Spinal cord (tissue), 10 donors: ENCODE results near the gene CXCL11. TPM values are rescaled to one million over a fixed set of nuclear protein-coding genes. Genes with fewer than 3 reads are reported as not detected.
"Not testable (repeated sequence)": the region's sequence is repeated elsewhere in the genome, so short reads cannot be mapped to it uniquely, and the experiment has no call there.

Experiments
- DNase-seq, 6 donors: peaks; one replicate each; pipeline versions ENCODE4 v3.0.0 to v3.0.0-alpha.2; 2013 to 2015; ENCODE audit warnings: low spot score in 6 of 6, low read depth in 4 of 6
- H3K27ac ChIP-seq: one replicate; pipeline ENCODE4 v1.5.1; 2013; ENCODE audit warnings: low read depth, low read length, control low read depth
- H3K27me3 ChIP-seq: one replicate; pipeline ENCODE4 v1.6.1; 2013; ENCODE audit warnings: low read length; ENCODE audit not compliant: control insufficient read depth, insufficient read depth
- H3K36me3 ChIP-seq: one replicate; pipeline ENCODE4 v1.6.1; 2013; ENCODE audit warnings: low read length; ENCODE audit not compliant: control insufficient read depth, insufficient read depth
- H3K4me1 ChIP-seq: one replicate; pipeline ENCODE4 v1.6.1; 2013; ENCODE audit warnings: low read length; ENCODE audit not compliant: control insufficient read depth, insufficient read depth
- H3K4me3 ChIP-seq: one replicate; pipeline ENCODE4 v1.5.1; 2013; ENCODE audit warnings: low read depth, low read length, control low read depth
- H3K9me3 ChIP-seq: one replicate; pipeline ENCODE4 v1.6.1; 2013; ENCODE audit warnings: low read length; ENCODE audit not compliant: control insufficient read depth, insufficient read depth
- WGBS: methylation state at CpG from one replicate; pipeline ENCODE4 v1.1.5; 2013; ENCODE audit warnings: missing lambda C conversion rate; ENCODE audit not compliant: insufficient coverage; 5-methylcytosine and 5-hydroxymethylcytosine counted together
- polyA plus RNA-seq, 2 donors: library from polyadenylated mRNA; unstranded; fragments of 120-200 nt; gene quantifications; one replicate each; pipeline ENCODE4 v1.2.1, GENCODE V29; 2013; ENCODE audit not compliant: insufficient read length in 2 of 2
- total RNA-seq, 2 donors: library from RNA; depleted of rRNA in 1 of 2; stranded (reverse); fragments of 120-200 nt in 1 of 2; fragments of >200 nt in 1 of 2; gene quantifications; one replicate each; pipeline versions ENCODE4 v1.2.3 to v1.2.4, GENCODE V29; 2013 to 2014
- donor health status: healthy.

CXCL11 gene
- total and polyA plus RNA-seq, 4 donors: 0.69 TPM; not detected in 3

DNA sequence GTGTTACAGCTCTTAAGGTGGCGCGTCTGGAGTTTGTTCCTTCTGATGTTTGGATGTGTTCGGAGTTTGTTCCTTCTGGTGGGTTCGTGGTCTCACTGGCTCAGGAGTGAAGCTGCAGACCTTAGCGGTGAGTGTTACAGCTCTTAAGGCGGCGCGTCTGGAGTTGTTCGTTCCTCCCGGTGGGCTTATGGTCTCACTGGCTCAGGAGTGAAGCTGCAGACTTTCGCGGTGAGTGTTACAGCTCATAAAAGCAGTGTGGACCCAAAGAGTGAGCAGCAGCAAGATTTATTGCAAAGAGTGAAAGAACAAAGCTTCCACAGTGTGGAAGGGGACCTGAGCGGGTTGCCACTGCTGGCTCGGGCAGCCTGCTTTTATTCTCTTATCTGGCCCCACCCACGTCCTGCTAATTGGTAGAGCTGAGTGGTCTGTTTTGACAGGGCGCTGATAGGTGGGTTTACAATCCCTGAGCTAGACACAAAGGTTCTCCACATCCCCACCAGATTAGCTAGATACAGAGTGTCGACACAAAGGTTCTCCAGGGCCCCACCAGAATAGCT lies 14.1 kb upstream of the CXCL11 start:
- 84% methylated on average over 9 of the region's 17 CpGs for WGBS

DNA sequence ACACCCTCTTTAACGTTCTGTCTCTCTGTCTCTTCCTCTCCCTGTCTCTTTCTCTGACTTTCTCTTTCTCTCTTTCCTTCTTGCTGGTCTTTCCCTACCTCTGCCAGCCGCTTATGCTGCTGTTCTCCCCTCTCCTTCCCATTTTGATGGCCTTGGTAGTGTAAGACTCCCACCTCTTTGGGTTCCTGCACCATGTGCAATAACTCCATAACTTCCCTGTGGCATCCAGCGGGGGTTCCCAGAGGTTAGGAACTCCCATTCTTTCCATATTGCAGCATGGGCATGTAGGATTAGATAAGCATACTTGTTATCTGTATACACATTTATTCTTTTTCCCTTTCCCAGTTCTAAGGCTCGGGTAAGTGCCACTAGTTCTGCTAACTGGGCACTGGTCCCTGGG lies 8.8 kb upstream of the CXCL11 start:
- H3K9me3 ChIP-seq, H3K27me3 ChIP-seq, H3K4me3 ChIP-seq, H3K27ac ChIP-seq, DNase-seq, H3K4me1 ChIP-seq, H3K36me3 ChIP-seq: not testable (repeated sequence)
- 96% methylated on average over 2 of the region's 4 CpGs for WGBS

More for the DNA sequence above, 14.1 kb upstream of the CXCL11 start:
- H3K4me1 ChIP-seq, H3K27me3 ChIP-seq, H3K27ac ChIP-seq, H3K4me3 ChIP-seq, H3K36me3 ChIP-seq, DNase-seq, H3K9me3 ChIP-seq: not testable (repeated sequence)

- not testable (repeated sequence) for H3K4me3 ChIP-seq, H3K4me1 ChIP-seq, DNase-seq, H3K9me3 ChIP-seq, H3K27ac ChIP-seq, H3K36me3 ChIP-seq, H3K27me3 ChIP-seq
- 98% methylated on average over 12 of the region's 18 CpGs for WGBS
Observed at GRCh38 chr4:76043306-76043705, 7.4 kb upstream of the CXCL11 start.

- not testable (repeated sequence) for DNase-seq, H3K27me3 ChIP-seq, H3K4me1 ChIP-seq, H3K27ac ChIP-seq, H3K9me3 ChIP-seq, H3K36me3 ChIP-seq, H3K4me3 ChIP-seq
- WGBS: no CpG with 5 or more reads among the region's 18 CpGs
Observed at GRCh38 chr4:76042241-76042998, 6.5 kb upstream of the CXCL11 start.

DNA sequence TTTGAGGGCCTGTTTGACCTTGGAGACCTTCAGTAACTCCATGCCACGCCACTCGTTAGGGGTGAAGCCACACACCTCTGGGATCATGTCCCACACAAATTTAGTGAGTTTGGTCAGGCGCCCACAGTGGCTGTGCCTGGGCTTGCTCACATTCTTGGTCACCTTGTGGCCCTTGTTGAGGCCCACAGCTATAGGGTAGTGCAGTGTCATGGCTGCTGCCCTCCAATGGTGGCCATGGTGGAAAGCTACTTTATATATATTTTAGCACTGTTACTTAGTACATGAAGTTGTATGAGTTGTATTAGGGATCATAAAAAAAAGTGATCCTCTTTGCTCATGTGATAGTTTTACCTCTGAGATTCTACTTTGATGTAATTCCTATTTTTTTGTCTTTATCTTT lies 985 bp upstream of the CXCL11 start:
- Histone ChIP-seq H3K4me1 (no peaks in the 10 kb centered on the region), H3K27me3 (no peaks in the 10 kb centered on the region)
- 91% methylated on average over 3 of the region's 3 CpGs for WGBS

GRCh38 chr4:76035141-76035540 lies 729 bp downstream of the CXCL11 start:
- Histone ChIP-seq H3K4me3 (no peak overlapping the region), H3K36me3 (no peaks in the 10 kb centered on the region), H3K27me3 (no peaks in the 10 kb centered on the region), H3K27ac (no peak overlapping the region), H3K9me3 (no peaks in the 10 kb centered on the region), H3K4me1 (no peaks in the 10 kb centered on the region)
- 20% methylated on average over 1 of the region's 3 CpGs for WGBS
- peak in 2 of 6 donors; percentile 14 to 68 for DNase-seq

More for the DNA sequence above, 985 bp upstream of the CXCL11 start:
- no peak for DNase-seq
- H3K27ac ChIP-seq: no peak overlapping the region
- no peaks in the 10 kb centered on the region for H3K36me3 ChIP-seq
- H3K4me3 ChIP-seq: no peak overlapping the region
- no peaks in the 10 kb centered on the region for H3K9me3 ChIP-seq

- no peaks in the 10 kb centered on the region for H3K36me3 ChIP-seq
- H3K4me3 ChIP-seq: no peak overlapping the region
- no peak overlapping the region for H3K27ac ChIP-seq
- H3K4me1 ChIP-seq: no peaks in the 10 kb centered on the region
- H3K9me3 ChIP-seq: no peaks in the 10 kb centered on the region
- DNase-seq: no peak
- no peaks in the 10 kb centered on the region for H3K27me3 ChIP-seq
- WGBS: no CpG with 5 or more reads among the region's 2 CpGs
Observed at GRCh38 chr4:76029300-76029699, 6.6 kb downstream of the CXCL11 start.

- Histone ChIP-seq H3K27me3 (no peaks in the 10 kb centered on the region), H3K36me3 (no peaks in the 10 kb centered on the region), H3K9me3 (no peaks in the 10 kb centered on the region), H3K4me3 (peak overlapping the region; percentile 14), H3K27ac (no peak overlapping the region), H3K4me1 (no peaks in the 10 kb centered on the region)
- WGBS: 32% methylated on average over 3 of the region's 6 CpGs
- peak in 2 of 6 donors; percentile 28 to 50 for DNase-seq
Observed at GRCh38 chr4:76028350-76028765, 7.5 kb downstream of the CXCL11 start.

DNA sequence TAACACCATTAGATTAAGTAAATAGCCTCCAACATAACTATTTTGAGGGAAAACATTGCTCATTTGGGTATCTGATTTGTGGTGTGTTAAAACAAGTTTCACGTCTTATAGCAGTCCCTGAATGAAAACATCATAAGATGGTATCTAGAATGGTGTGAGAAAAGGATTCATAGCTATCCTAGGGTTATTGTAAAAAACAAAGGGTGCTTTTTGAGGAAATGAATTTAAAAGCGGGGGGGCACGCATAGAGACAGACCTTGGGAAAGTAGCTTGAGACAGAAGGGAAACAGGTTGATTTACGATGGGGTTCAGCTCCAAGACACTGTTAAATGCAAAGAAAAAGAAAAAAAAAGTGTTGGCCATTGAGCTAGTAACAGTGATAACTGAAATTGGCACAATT lies 11.8 kb downstream of the CXCL11 start:
- H3K4me1 ChIP-seq: no peaks in the 10 kb centered on the region

DNA sequence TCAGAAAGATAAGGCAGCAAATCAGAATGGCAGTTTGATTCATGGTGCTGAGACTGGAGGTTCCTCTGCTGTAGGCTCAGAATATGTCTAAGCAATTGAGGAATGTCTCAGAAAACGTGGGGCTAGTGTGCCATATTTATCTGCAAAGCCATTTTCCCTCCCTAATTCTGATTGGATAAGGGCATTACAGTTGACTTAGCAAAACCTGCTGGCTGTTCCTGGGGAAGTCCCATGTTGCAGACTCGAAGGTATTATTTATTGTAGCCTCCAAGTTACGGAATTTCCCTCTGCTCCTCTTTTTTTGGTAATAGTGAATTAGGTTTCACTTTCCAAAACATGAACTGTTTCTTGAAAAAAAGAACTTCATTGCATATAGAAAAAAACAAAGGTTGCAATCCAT lies 12.5 kb downstream of the CXCL11 start, which contains the start of gene CXCL10:
Gene CXCL10, minus strand, starts transcription at position 109 of the 400 bp plus-strand sequence. Its CDS starts 66 bp downstream, at position 43.
- H3K4me1 ChIP-seq: no peaks in the 10 kb centered on the region
- H3K36me3 ChIP-seq: no peaks in the 10 kb centered on the region
- H3K27ac ChIP-seq: no peak within 1 kb of the TSS
- H3K4me3 ChIP-seq: no peak within 1 kb of the TSS
- no peak for DNase-seq
- no peaks in the 10 kb centered on the region for H3K9me3 ChIP-seq
- no peaks in the 10 kb centered on the region for H3K27me3 ChIP-seq
- no CpG with 5 or more reads among the region's 3 CpGs for WGBS

More for the DNA sequence above, 11.8 kb downstream of the CXCL11 start:
- Histone ChIP-seq H3K27me3 (no peaks in the 10 kb centered on the region), H3K27ac (no peak overlapping the region), H3K4me3 (no peak overlapping the region), H3K36me3 (no peaks in the 10 kb centered on the region), H3K9me3 (no peaks in the 10 kb centered on the region)
- WGBS: 90% methylated on average over 4 of the region's 4 CpGs
- no peak for DNase-seq
